Prostate gland (tissue), 2 donors: ENCODE measurements around the gene TMEM229A.

Experiments used
- POLR2A ChIP-seq: fragments of 450-650 bp; IDR thresholded peaks from one replicate; pipeline ENCODE4 v1.6.1; 2016; ENCODE audit warnings: antibody characterized with exemption, mild to moderate bottlenecking
- POLR2AphosphoS5 ChIP-seq: sonication (generic); formaldehyde crosslinking; IDR thresholded peaks from one replicate; pipeline ENCODE4 v1.6.1; 2017; ENCODE audit warnings: antibody characterized with exemption
- TF ChIP-seq, protein P1 (sequence below), 4 experiments: fragments of 200-600 bp in 2 of 4; fragments of 450-650 bp in 2 of 4; sonication (generic) in 2 of 4; IDR thresholded peaks; 1 replicate in 3 of 4; 2 replicates in 1 of 4; pipeline ENCODE4 v1.5.1; 2016 to 2019; ENCODE audit warnings: antibody characterized with exemption in 4 of 4, mild to moderate bottlenecking in 2 of 4, moderate library complexity in 2 of 4

DNA sequence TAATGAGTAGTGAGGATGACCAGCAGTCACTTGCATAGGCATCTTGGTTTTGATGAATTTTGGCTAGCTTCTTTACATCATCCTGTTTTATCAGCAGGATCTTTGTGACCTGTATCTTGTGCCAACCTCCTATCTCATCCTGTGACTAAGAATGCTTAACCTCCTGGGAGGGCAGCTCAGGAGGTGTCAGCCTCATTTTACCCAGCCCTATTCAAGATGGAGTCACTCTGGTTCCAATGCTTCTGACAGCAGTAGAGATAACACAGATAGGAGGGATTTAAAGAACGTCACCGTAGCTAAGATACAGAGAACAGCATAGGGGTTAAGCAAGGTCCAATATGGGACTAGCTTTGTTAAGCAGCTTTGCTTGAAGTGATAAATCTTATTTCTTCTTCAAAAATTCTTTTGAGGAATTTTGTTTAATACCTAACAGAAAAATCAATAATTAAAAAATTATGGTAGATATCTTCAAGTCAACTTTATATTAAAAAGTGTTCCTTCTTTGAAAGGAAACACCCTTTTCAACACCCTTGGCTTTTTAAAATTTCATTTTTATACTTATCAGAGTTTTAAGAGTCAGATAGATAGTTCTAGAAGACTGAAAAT lies 39.9 kb downstream of the TMEM229A start:
- TF ChIP-seq POLR2AphosphoS5 = no peak
- TF ChIP-seq, protein P1, sequence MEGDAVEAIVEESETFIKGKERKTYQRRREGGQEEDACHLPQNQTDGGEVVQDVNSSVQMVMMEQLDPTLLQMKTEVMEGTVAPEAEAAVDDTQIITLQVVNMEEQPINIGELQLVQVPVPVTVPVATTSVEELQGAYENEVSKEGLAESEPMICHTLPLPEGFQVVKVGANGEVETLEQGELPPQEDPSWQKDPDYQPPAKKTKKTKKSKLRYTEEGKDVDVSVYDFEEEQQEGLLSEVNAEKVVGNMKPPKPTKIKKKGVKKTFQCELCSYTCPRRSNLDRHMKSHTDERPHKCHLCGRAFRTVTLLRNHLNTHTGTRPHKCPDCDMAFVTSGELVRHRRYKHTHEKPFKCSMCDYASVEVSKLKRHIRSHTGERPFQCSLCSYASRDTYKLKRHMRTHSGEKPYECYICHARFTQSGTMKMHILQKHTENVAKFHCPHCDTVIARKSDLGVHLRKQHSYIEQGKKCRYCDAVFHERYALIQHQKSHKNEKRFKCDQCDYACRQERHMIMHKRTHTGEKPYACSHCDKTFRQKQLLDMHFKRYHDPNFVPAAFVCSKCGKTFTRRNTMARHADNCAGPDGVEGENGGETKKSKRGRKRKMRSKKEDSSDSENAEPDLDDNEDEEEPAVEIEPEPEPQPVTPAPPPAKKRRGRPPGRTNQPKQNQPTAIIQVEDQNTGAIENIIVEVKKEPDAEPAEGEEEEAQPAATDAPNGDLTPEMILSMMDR (IDR thresholded peaks at IDR 0.05) = no peak
- no peak for TF ChIP-seq POLR2A
